Tibial nerve (tissue), 4 donors: ENCODE measurements around the gene CCR4. TPM values are rescaled to one million over a fixed set of nuclear protein-coding genes. Genes with fewer than 3 reads are reported as not detected.

Experiments used
- DNase-seq, 2 donors: peaks; one replicate each; pipeline ENCODE4 v3.0.0-alpha.2; 2019; ENCODE audit warnings: low spot score in 2 of 2
- H3K27ac ChIP-seq, 4 donors: fragments of 200-600 bp; sonication (generic) in 3 of 4; one replicate each; pipeline ENCODE4 v1.5.1; 2017 to 2019; ENCODE audit warnings: mild to moderate bottlenecking in 1 of 4
- H3K27me3 ChIP-seq, 2 donors: fragments of 200-600 bp; sonication (generic) in 1 of 2; one replicate each; pipeline versions ENCODE4 v1.5.1 to v1.6.0; 2017 to 2019
- H3K36me3 ChIP-seq, 3 donors: fragments of 200-600 bp; sonication (generic); one replicate each; pipeline ENCODE4 v1.5.1; 2018 to 2019
- H3K4me1 ChIP-seq, 4 donors: fragments of 200-600 bp; sonication (generic) in 3 of 4; one replicate each; pipeline ENCODE4 v1.5.1; 2017 to 2019
- H3K4me3 ChIP-seq, 4 donors: fragments of 200-600 bp; sonication (generic) in 3 of 4; one replicate each; pipeline ENCODE4 v1.5.1; 2017 to 2019; ENCODE audit warnings: mild to moderate bottlenecking in 1 of 4, moderate library complexity in 1 of 4
- H3K9me3 ChIP-seq, 4 donors: fragments of 200-600 bp; sonication (generic) in 3 of 4; one replicate each; pipeline ENCODE4 v1.5.1; 2017 to 2019
- EP300 ChIP-seq, 2 donors: sonication (generic); formaldehyde crosslinking; IDR thresholded peaks; one replicate each; pipeline ENCODE4 v1.6.1; 2017; ENCODE audit warnings: antibody characterized with exemption in 2 of 2, mild to moderate bottlenecking in 1 of 2
- POLR2A ChIP-seq, 2 donors: fragments of 450-650 bp; IDR thresholded peaks; one replicate each; pipeline ENCODE4 v1.6.1; 2017; ENCODE audit warnings: antibody characterized with exemption in 2 of 2, mild to moderate bottlenecking in 2 of 2, moderate library complexity in 2 of 2
- WGBS, 2 donors: methylation state at CpG; one replicate each; pipeline ENCODE4 v1.1.5; 2018; 5-methylcytosine and 5-hydroxymethylcytosine counted together
- total RNA-seq, 4 donors: library from RNA; depleted of rRNA; stranded (reverse); fragments of >200 nt; gene quantifications; one replicate each; pipeline ENCODE4 v1.1.0, GENCODE V29; 2016
- TF ChIP-seq, protein P1 (sequence below), 5 experiments: fragments of 200-600 bp in 3 of 5; fragments of 450-650 bp in 2 of 5; sonication (generic) in 3 of 5; IDR thresholded peaks; one replicate each; pipeline ENCODE4 v1.5.1; 2016 to 2019; ENCODE audit warnings: antibody characterized with exemption in 5 of 5, mild to moderate bottlenecking in 3 of 5, moderate library complexity in 2 of 5

The CCR4 gene
- total RNA-seq, 4 donors from 2014 or later: 0.21 to 0.30 TPM; not detected in 2

DNA sequence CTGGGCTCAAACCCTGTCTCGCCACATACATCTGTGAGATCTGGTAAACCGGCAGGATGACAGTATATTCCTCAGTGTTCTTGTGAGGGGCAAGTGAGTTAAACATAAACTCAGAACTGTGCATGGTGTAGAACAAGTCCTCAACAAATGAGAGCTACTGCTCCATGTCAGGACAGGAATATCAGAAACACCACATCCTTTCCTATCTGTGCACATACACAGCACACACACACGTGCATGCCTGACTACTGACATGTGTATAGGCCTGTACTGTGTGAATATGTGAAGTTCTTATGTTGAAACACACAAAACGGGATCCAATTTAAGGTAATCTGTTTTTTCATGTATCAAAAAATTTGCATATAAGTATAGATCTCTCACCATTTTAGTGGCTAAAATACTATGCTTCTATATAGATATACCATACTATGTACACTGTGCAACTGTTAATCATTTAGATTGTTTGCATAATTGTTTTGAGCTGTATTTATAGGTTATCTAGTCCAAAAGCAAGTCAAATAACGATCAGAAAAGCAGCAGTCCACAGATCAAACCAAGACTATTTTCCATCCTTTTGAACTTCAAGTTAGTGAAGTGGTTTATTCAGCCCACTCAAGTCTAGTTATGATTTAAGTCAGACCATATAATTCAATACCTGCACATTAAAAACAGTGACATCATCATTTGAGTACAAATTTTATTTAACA lies 44.8 kb downstream of the CCR4 start:
- TF ChIP-seq EP300 (IDR thresholded peaks at IDR 0.05) (no peak), POLR2A (IDR thresholded peaks at IDR 0.05) (no peak)
- TF ChIP-seq, protein P1, sequence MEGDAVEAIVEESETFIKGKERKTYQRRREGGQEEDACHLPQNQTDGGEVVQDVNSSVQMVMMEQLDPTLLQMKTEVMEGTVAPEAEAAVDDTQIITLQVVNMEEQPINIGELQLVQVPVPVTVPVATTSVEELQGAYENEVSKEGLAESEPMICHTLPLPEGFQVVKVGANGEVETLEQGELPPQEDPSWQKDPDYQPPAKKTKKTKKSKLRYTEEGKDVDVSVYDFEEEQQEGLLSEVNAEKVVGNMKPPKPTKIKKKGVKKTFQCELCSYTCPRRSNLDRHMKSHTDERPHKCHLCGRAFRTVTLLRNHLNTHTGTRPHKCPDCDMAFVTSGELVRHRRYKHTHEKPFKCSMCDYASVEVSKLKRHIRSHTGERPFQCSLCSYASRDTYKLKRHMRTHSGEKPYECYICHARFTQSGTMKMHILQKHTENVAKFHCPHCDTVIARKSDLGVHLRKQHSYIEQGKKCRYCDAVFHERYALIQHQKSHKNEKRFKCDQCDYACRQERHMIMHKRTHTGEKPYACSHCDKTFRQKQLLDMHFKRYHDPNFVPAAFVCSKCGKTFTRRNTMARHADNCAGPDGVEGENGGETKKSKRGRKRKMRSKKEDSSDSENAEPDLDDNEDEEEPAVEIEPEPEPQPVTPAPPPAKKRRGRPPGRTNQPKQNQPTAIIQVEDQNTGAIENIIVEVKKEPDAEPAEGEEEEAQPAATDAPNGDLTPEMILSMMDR (IDR thresholded peaks at IDR 0.05): no peak

DNA sequence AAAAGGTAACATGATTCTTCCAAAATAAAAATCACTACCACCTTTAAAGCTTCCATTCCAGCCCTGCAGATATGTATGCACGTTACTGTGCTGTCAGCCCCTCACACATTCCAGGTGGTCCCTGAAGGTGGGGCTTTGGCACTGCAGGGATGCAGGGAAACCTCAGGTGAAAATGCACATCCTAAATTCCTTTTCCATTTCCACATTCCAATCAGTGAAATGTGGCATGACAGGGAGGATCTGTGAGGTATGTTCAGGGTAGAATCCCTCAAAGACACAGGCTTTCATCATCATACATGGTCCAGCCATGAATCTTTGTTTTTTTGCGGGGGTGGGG lies 45.3 kb downstream of the CCR4 start:
- WGBS, 2 donors: 88 to 90% methylated on average over 2 of the region's 2 CpGs

More for the DNA sequence above, 44.8 kb downstream of the CCR4 start:
- H3K4me1 ChIP-seq: no peaks in the 10 kb centered on the region
- H3K36me3 ChIP-seq: peaks cover 0 to 48% (median 0%) of the 10 kb centered on the region in 3 donors
- H3K27me3 ChIP-seq: no peaks in the 10 kb centered on the region
- no peak for DNase-seq
- no peak overlapping the region for H3K27ac ChIP-seq
- H3K4me3 ChIP-seq: no peak overlapping the region
- 89 to 91% methylated on average over 5 of the region's 5 CpGs for WGBS, 2 donors
- no peaks in the 10 kb centered on the region for H3K9me3 ChIP-seq

GRCh38 chr3:32998631-32999451 lies 47.4 kb downstream of the CCR4 start:
- H3K27me3 ChIP-seq: no peaks in the 10 kb centered on the region
- no peak overlapping the region for H3K27ac ChIP-seq
- H3K4me3 ChIP-seq: no peak overlapping the region
- no peaks in the 10 kb centered on the region for H3K4me1 ChIP-seq
- peaks cover 0 to 53% (median 0%) of the 10 kb centered on the region in 3 donors for H3K36me3 ChIP-seq
- no peaks in the 10 kb centered on the region for H3K9me3 ChIP-seq
- no peak for DNase-seq
- TF ChIP-seq POLR2A (IDR thresholded peaks at IDR 0.05) (no peak), EP300 (IDR thresholded peaks at IDR 0.05) (no peak)
- TF ChIP-seq, protein P1 (IDR thresholded peaks at IDR 0.05): no peak
- WGBS, 2 donors: 92 to 94% methylated on average over 10 of the region's 10 CpGs

More for the DNA sequence above, 45.3 kb downstream of the CCR4 start:
- Histone ChIP-seq H3K27me3 (no peaks in the 10 kb centered on the region), H3K36me3 (peaks cover 0 to 52% (median 0%) of the 10 kb centered on the region in 3 donors), H3K4me3 (no peak overlapping the region), H3K27ac (no peak overlapping the region), H3K4me1 (no peaks in the 10 kb centered on the region), H3K9me3 (no peaks in the 10 kb centered on the region)
- no peak for DNase-seq
- no peak for TF ChIP-seq POLR2A (IDR thresholded peaks at IDR 0.05)
- TF ChIP-seq, protein P1 (IDR thresholded peaks at IDR 0.05): no peak
- no peak for TF ChIP-seq EP300 (IDR thresholded peaks at IDR 0.05)

- Histone ChIP-seq H3K27me3 (no peaks in the 10 kb centered on the region), H3K4me3 (no peak overlapping the region), H3K9me3 (peaks cover 0 to 4% (median 0%) of the 10 kb centered on the region in 4 donors), H3K4me1 (no peaks in the 10 kb centered on the region), H3K27ac (no peak overlapping the region), H3K36me3 (peaks cover 0 to 73% (median 0%) of the 10 kb centered on the region in 3 donors)
- no peak for DNase-seq
- WGBS, 2 donors: 94% methylated on average over 3 of the region's 3 CpGs
- TF ChIP-seq EP300 (IDR thresholded peaks at IDR 0.05): no peak
- no peak for TF ChIP-seq POLR2A (IDR thresholded peaks at IDR 0.05)
- TF ChIP-seq, protein P1 (IDR thresholded peaks at IDR 0.05): no peak
Observed at GRCh38 chr3:33000691-33001385, 49.4 kb downstream of the CCR4 start.
